Neural cell (in vitro differentiated cells): ENCODE data around the gene HCK. TPM values are rescaled to one million over a fixed set of nuclear protein-coding genes. Genes with fewer than 3 reads are reported as not detected.

Experiments
- H2AFZ ChIP-seq: fragments of 200-600, 300-800 bp; sonication (generic), shearing (Covaris generic); 2 replicates; pipeline ENCODE4 v1.6.0; 2014; ENCODE audit warnings: low read depth, mild to moderate bottlenecking, antibody characterized with exemption, low read length, moderate library complexity
- H3F3A ChIP-seq: fragments of 200-600 bp; shearing (Covaris generic); 2 replicates; pipeline ENCODE4 v1.6.1; 2016; ENCODE audit warnings: mild to moderate bottlenecking, moderate library complexity, mixed read lengths, antibody characterized with exemption, low read length; ENCODE audit not compliant: insufficient read depth, poor library complexity, severe bottlenecking
- H3K27ac ChIP-seq: fragments of 200-600, 300-800 bp; sonication (generic), shearing (Covaris generic); 2 replicates; pipeline ENCODE4 v1.5.1; 2014; ENCODE audit warnings: mild to moderate bottlenecking, low read length, moderate library complexity
- H3K27me3 ChIP-seq: fragments of 300-800, 200-600 bp; sonication (generic), shearing (Covaris generic); 2 replicates; pipeline ENCODE4 v1.6.0; 2014; ENCODE audit warnings: mild to moderate bottlenecking, low read depth, low read length, moderate library complexity; ENCODE audit not compliant: insufficient read depth
- H3K36me3 ChIP-seq: fragments of 300-800, 200-600 bp; sonication (generic), shearing (Covaris generic); 2 replicates; pipeline ENCODE4 v1.5.1; 2014; ENCODE audit warnings: mild to moderate bottlenecking, antibody characterized with exemption, low read length, moderate library complexity; ENCODE audit not compliant: insufficient read depth
- H3K4me2 ChIP-seq: fragments of 300-800, 200-600 bp; sonication (generic), shearing (Covaris generic); 2 replicates; pipeline ENCODE4 v1.6.0; 2014; ENCODE audit warnings: mild to moderate bottlenecking, low read length
- H3K4me3 ChIP-seq: fragments of 300-800, 200-600 bp; sonication (generic), shearing (Covaris generic); 2 replicates; pipeline ENCODE4 v1.5.1; 2014; ENCODE audit warnings: mild to moderate bottlenecking, low read length, moderate library complexity
- H3K79me2 ChIP-seq: fragments of 200-600 bp; shearing (Covaris generic); replicated peaks from 2 replicates; pipeline ENCODE4 v1.6.0; 2014; ENCODE audit warnings: mild to moderate bottlenecking, low read length, moderate library complexity; ENCODE audit not compliant: insufficient read depth
- H3K9ac ChIP-seq: fragments of 300-800, 200-600 bp; sonication (generic), shearing (Covaris generic); 2 replicates; pipeline ENCODE4 v1.6.1; 2016; ENCODE audit warnings: mild to moderate bottlenecking, low read length, mixed read lengths
- H3K9me2 ChIP-seq: fragments of 200-600 bp; shearing (Covaris generic); 2 replicates; pipeline ENCODE4 v1.6.1; 2016; ENCODE audit warnings: mild to moderate bottlenecking, low read length, mixed read lengths; ENCODE audit not compliant: insufficient read depth
- H3K9me3 ChIP-seq: fragments of 200-600, 300-800 bp; sonication (generic), shearing (Covaris generic); 2 replicates; pipeline ENCODE4 v1.6.1; 2016; ENCODE audit warnings: mild to moderate bottlenecking, mixed run types, low read length, moderate library complexity, mixed read lengths
- H4K20me1 ChIP-seq: fragments of 200-600 bp; shearing (Covaris generic); 2 replicates; pipeline ENCODE4 v1.6.1; 2016; ENCODE audit warnings: mild to moderate bottlenecking, mixed run types; ENCODE audit not compliant: insufficient read depth
- EP300 ChIP-seq: fragments of 450-650 bp; conservative IDR thresholded peaks from 2 replicates; pipeline ENCODE4 v1.6.1; 2014; ENCODE audit warnings: antibody characterized with exemption, mild to moderate bottlenecking, moderate library complexity; ENCODE audit not compliant: poor library complexity, severe bottlenecking
- EZH2 ChIP-seq: fragments of 200-600, 300-800 bp; shearing (Covaris generic), sonication (generic); IDR thresholded peaks from 2 replicates; pipeline ENCODE4 v1.6.1; 2014; ENCODE audit warnings: antibody characterized with exemption, low read length, borderline replicate concordance, mild to moderate bottlenecking; ENCODE audit not compliant: insufficient read depth, poor library complexity, severe bottlenecking
- MXI1 ChIP-seq: fragments of 450-650 bp; conservative IDR thresholded peaks from 2 replicates; pipeline ENCODE4 v1.6.1; 2014; ENCODE audit warnings: antibody characterized with exemption, mild to moderate bottlenecking; ENCODE audit not compliant: poor library complexity, severe bottlenecking
- POLR2AphosphoS5 ChIP-seq: IDR thresholded peaks from 2 replicates; pipeline ENCODE4 v1.6.1; 2012
- RAD21 ChIP-seq: fragments of 450-650 bp; conservative IDR thresholded peaks from 2 replicates; pipeline ENCODE4 v1.6.1; 2014; ENCODE audit warnings: antibody characterized with exemption, mild to moderate bottlenecking, moderate library complexity
- SMC3 ChIP-seq: fragments of 450-650 bp; conservative IDR thresholded peaks from 2 replicates; pipeline ENCODE4 v1.6.1; 2014; ENCODE audit warnings: antibody characterized with exemption, mild to moderate bottlenecking, moderate library complexity; ENCODE audit not compliant: poor library complexity
- TAF1 ChIP-seq: IDR thresholded peaks from 2 replicates; pipeline ENCODE4 v1.6.1; 2012; ENCODE audit warnings: low read depth
- polyA plus RNA-seq: library from polyadenylated mRNA; depleted of rRNA; stranded (reverse); fragments of >200 nt; gene quantifications from 2 replicates; pipeline ENCODE4 v1.2.3, GENCODE V29; 2014
- TF ChIP-seq, protein P1 (sequence below): fragments of 450-650 bp; IDR thresholded peaks from 2 replicates; pipeline ENCODE4 v1.5.1; 2014; ENCODE audit warnings: antibody characterized with exemption, mild to moderate bottlenecking, moderate library complexity; ENCODE audit not compliant: poor library complexity, severe bottlenecking
- TF ChIP-seq, protein P2 (sequence below): IDR thresholded peaks from 2 replicates; pipeline ENCODE4 v1.6.1; 2012; ENCODE audit warnings: borderline replicate concordance

HCK gene
- polyA plus RNA-seq, 1 donor from 2014 or later = 0.58 TPM

DNA sequence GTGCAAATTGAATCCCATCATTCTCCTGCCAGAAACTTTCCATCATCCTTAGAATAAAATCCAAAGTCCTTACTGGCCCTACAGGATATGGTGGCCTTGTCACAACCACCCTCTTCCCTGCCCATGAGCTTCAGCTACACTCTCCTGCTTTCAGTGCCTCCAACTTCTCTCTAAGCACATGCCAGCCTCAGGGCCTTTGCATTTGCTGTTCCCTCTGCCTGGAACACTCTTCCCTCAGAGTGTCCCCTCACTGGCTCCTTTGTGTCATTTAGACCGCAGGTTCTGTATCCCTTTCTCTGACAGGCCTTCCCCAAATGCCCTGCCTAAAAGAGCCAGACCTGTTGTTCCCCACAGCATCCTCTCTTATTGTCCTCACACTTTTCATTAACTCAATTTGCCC lies 18.2 kb downstream of the HCK start:
- H3K27me3 ChIP-seq = peaks cover 12% of the 10 kb centered on the region
- H3K4me2 ChIP-seq = no peak overlapping the region
- no peaks in the 10 kb centered on the region for H3F3A ChIP-seq
- H3K27ac ChIP-seq = no peak overlapping the region
- H2AFZ ChIP-seq = no peak overlapping the region
- H4K20me1 ChIP-seq = no peaks in the 10 kb centered on the region
- no peaks in the 10 kb centered on the region for H3K9me3 ChIP-seq
- H3K9ac ChIP-seq = no peak overlapping the region
- TF ChIP-seq POLR2AphosphoS5 (no peak), SMC3 (no peak), TAF1 (no peak), RAD21 (no peak), EZH2 (no peak), EP300 (no peak), MXI1 (no peak)
- TF ChIP-seq, protein P1, sequence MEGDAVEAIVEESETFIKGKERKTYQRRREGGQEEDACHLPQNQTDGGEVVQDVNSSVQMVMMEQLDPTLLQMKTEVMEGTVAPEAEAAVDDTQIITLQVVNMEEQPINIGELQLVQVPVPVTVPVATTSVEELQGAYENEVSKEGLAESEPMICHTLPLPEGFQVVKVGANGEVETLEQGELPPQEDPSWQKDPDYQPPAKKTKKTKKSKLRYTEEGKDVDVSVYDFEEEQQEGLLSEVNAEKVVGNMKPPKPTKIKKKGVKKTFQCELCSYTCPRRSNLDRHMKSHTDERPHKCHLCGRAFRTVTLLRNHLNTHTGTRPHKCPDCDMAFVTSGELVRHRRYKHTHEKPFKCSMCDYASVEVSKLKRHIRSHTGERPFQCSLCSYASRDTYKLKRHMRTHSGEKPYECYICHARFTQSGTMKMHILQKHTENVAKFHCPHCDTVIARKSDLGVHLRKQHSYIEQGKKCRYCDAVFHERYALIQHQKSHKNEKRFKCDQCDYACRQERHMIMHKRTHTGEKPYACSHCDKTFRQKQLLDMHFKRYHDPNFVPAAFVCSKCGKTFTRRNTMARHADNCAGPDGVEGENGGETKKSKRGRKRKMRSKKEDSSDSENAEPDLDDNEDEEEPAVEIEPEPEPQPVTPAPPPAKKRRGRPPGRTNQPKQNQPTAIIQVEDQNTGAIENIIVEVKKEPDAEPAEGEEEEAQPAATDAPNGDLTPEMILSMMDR = no peak
- TF ChIP-seq, protein P2, sequence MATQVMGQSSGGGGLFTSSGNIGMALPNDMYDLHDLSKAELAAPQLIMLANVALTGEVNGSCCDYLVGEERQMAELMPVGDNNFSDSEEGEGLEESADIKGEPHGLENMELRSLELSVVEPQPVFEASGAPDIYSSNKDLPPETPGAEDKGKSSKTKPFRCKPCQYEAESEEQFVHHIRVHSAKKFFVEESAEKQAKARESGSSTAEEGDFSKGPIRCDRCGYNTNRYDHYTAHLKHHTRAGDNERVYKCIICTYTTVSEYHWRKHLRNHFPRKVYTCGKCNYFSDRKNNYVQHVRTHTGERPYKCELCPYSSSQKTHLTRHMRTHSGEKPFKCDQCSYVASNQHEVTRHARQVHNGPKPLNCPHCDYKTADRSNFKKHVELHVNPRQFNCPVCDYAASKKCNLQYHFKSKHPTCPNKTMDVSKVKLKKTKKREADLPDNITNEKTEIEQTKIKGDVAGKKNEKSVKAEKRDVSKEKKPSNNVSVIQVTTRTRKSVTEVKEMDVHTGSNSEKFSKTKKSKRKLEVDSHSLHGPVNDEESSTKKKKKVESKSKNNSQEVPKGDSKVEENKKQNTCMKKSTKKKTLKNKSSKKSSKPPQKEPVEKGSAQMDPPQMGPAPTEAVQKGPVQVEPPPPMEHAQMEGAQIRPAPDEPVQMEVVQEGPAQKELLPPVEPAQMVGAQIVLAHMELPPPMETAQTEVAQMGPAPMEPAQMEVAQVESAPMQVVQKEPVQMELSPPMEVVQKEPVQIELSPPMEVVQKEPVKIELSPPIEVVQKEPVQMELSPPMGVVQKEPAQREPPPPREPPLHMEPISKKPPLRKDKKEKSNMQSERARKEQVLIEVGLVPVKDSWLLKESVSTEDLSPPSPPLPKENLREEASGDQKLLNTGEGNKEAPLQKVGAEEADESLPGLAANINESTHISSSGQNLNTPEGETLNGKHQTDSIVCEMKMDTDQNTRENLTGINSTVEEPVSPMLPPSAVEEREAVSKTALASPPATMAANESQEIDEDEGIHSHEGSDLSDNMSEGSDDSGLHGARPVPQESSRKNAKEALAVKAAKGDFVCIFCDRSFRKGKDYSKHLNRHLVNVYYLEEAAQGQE = no peak
- no peaks in the 10 kb centered on the region for H3K36me3 ChIP-seq
- H3K79me2 ChIP-seq = no peaks in the 10 kb centered on the region
- no peak overlapping the region for H3K4me3 ChIP-seq
- no peaks in the 10 kb centered on the region for H3K9me2 ChIP-seq

DNA sequence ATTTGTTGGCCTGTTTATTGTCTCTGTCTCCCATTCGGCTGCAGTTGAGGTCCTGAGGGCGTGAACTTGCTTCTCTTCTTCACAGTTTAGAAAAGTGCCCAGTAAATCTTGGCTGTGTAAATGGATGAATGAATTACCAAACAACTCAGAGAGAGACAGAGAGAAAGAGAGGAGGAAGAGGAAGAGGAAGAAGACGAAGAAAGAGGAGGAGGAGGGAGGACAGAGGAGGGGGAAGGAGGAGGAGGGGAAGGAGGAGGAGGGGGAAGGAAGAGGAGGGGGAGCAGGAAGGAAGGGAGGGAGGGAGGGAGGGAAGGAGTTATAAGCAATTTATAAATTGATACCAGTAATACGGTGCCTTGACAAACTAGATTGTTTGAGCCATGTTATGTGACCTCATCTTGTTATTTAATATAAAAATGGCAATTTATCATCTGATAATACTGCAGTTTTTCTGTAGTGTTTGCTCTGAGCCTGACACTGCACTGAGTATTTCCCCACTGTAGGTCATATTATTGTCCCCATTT lies 18.7 kb downstream of the HCK start:
- Histone ChIP-seq H3K4me2 (no peak overlapping the region), H3K9ac (no peak overlapping the region), H3K27me3 (peaks cover 12% of the 10 kb centered on the region), H3K9me2 (no peaks in the 10 kb centered on the region), H2AFZ (no peak overlapping the region), H3F3A (no peaks in the 10 kb centered on the region), H4K20me1 (no peaks in the 10 kb centered on the region), H3K36me3 (no peaks in the 10 kb centered on the region), H3K27ac (no peak overlapping the region), H3K79me2 (no peaks in the 10 kb centered on the region), H3K4me3 (no peak overlapping the region), H3K9me3 (no peaks in the 10 kb centered on the region)
- TF ChIP-seq EP300 (no peak), MXI1 (no peak), SMC3 (no peak), POLR2AphosphoS5 (no peak), RAD21 (no peak)
- TF ChIP-seq, protein P2 = no peak
